IMR-90 (cell line): ENCODE data around the gene SLC35E3. TPM values are rescaled to one million over a fixed set of nuclear protein-coding genes. Genes with fewer than 3 reads are reported as not detected.

Experiments used
- ATAC-seq: fragments of 200-7000 bp; cut with Tn5 transposase; 2 replicates; pipeline ENCODE4 v1.9.1; 2020; ENCODE audit warnings: low read depth, mild to moderate bottlenecking, moderate library complexity
- BruUV-seq: library from RNA; stranded (reverse); fragments of 400-500 nt; replicated peaks from 2 replicates; lab custom pipeline; 2021; lab: Mats Ljungman, UMichigan
- CTCF ChIA-PET: fragments of 300-600 bp; formaldehyde crosslinking; extraction: SDS; loops from one replicate; lab custom pipeline; 2021; ENCODE audit warnings: antibody characterized with exemption; lab: Yijun Ruan, JAX
- POLR2A ChIA-PET: fragments of 300-600 bp; sonication (Branson Sonifier 250); formaldehyde crosslinking; loops from one replicate; lab custom pipeline; 2022; ENCODE audit warnings: antibody characterized with exemption; ENCODE audit not compliant: unreplicated experiment; lab: Charles Lee
- DNase-seq: peaks from one replicate; pipeline ENCODE4 v3.0.0; 2013
- H2AFZ ChIP-seq: replicated peaks from 2 replicates; pipeline ENCODE3; 2013; ENCODE audit warnings: low read length, mild to moderate bottlenecking; ENCODE audit not compliant: poor library complexity
- H2AK5ac ChIP-seq: 2 replicates; pipeline ENCODE4 v1.6.1; 2013; ENCODE audit warnings: low read depth, low read length, inconsistent platforms
- H2AK9ac ChIP-seq: replicated peaks from 2 replicates; pipeline ENCODE3; 2013; ENCODE audit warnings: mild to moderate bottlenecking, low read depth, low read length, moderate library complexity; ENCODE audit not compliant: poor library complexity
- H2BK120ac ChIP-seq: 2 replicates; pipeline ENCODE4 v1.6.1; 2013; ENCODE audit warnings: low read depth, low read length, inconsistent platforms
- H2BK15ac ChIP-seq: 3 replicates; pipeline ENCODE4 v1.6.1; 2013; ENCODE audit warnings: low read depth, low read length, inconsistent platforms
- H2BK20ac ChIP-seq: 2 replicates; pipeline ENCODE4 v1.6.1; 2013; ENCODE audit warnings: low read depth, mild to moderate bottlenecking, inconsistent platforms, low read length, moderate library complexity
- H2BK5ac ChIP-seq: 2 replicates; pipeline ENCODE4 v1.6.1; 2013; ENCODE audit warnings: mild to moderate bottlenecking, low read depth, low read length, inconsistent platforms; ENCODE audit not compliant: poor library complexity, severe bottlenecking
- H3K14ac ChIP-seq: replicated peaks from 2 replicates; pipeline ENCODE4 v1.6.1; 2013; ENCODE audit warnings: low read depth, low read length, inconsistent platforms
- H3K18ac ChIP-seq: 2 replicates; pipeline ENCODE4 v1.6.1; 2013; ENCODE audit warnings: low read depth, low read length, control low read depth
- H3K23ac ChIP-seq: 2 replicates; pipeline ENCODE4 v1.6.1; 2013; ENCODE audit warnings: low read depth, low read length, inconsistent platforms
- H3K27ac ChIP-seq: 2 replicates; pipeline ENCODE4 v1.5.1; 2013; ENCODE audit warnings: mild to moderate bottlenecking, control low read depth, low read length; ENCODE audit not compliant: insufficient read depth
- H3K27me3 ChIP-seq: 2 replicates; pipeline ENCODE4 v1.6.1; 2013; ENCODE audit warnings: low read length; ENCODE audit not compliant: control insufficient read depth, insufficient read depth
- H3K36me3 ChIP-seq: 2 replicates; pipeline ENCODE4 v1.6.1; 2013; ENCODE audit warnings: low read length, mixed read lengths; ENCODE audit not compliant: control insufficient read depth, insufficient read depth
- H3K4ac ChIP-seq: 2 replicates; pipeline ENCODE4 v1.6.1; 2013; ENCODE audit warnings: low read depth, low read length, inconsistent platforms
- H3K4me1 ChIP-seq: 2 replicates; pipeline ENCODE4 v1.6.1; 2013; ENCODE audit warnings: low read length, mixed read lengths; ENCODE audit not compliant: control insufficient read depth, insufficient read depth
- H3K4me2 ChIP-seq: 2 replicates; pipeline ENCODE4 v1.6.1; 2013; ENCODE audit warnings: low read depth, mild to moderate bottlenecking, control low read depth, low read length, moderate library complexity
- H3K4me3 ChIP-seq: 2 replicates; pipeline ENCODE4 v1.5.1; 2013; ENCODE audit warnings: low read depth, mild to moderate bottlenecking, control low read depth, low read length, moderate library complexity; ENCODE audit not compliant: insufficient read depth
- H3K56ac ChIP-seq: 2 replicates; pipeline ENCODE4 v1.6.1; 2013; ENCODE audit warnings: low read length, inconsistent platforms; ENCODE audit not compliant: insufficient read depth; ENCODE audit errors: extremely low read depth
- H3K79me1 ChIP-seq, 2 experiments: 2 replicates each; pipeline ENCODE4 v1.6.1; 2013; ENCODE audit warnings: low read length in 2 of 2, inconsistent platforms in 1 of 2, low read depth in 1 of 2
- H3K9ac ChIP-seq: 2 replicates; pipeline ENCODE4 v1.6.1; 2013; ENCODE audit warnings: low read depth, low read length, control low read depth
- H3K9me1 ChIP-seq: 2 replicates; pipeline ENCODE4 v1.6.1; 2013; ENCODE audit warnings: low read length, inconsistent platforms; ENCODE audit not compliant: insufficient read depth
- H3K9me3 ChIP-seq: 2 replicates; pipeline ENCODE4 v1.6.1; 2013; ENCODE audit warnings: low read length; ENCODE audit not compliant: control insufficient read depth, insufficient read depth
- H4K20me1 ChIP-seq: 2 replicates; pipeline ENCODE4 v1.6.1; 2013; ENCODE audit warnings: low read length, inconsistent platforms; ENCODE audit not compliant: insufficient read depth
- H4K5ac ChIP-seq: 2 replicates; pipeline ENCODE4 v1.6.1; 2013; ENCODE audit warnings: mild to moderate bottlenecking, low read depth, low read length, control low read depth
- H4K8ac ChIP-seq, 2 experiments: 2 replicates each; pipeline ENCODE4 v1.6.1; 2013; ENCODE audit warnings: low read depth in 2 of 2, low read length in 2 of 2, control low read depth in 1 of 2, inconsistent platforms in 1 of 2
- H4K91ac ChIP-seq: 2 replicates; pipeline ENCODE4 v1.6.1; 2013; ENCODE audit warnings: low read depth, low read length, inconsistent platforms; ENCODE audit not compliant: insufficient read depth
- MAFK ChIP-seq: IDR thresholded peaks from 2 replicates; pipeline ENCODE4 v1.6.1; 2012; ENCODE audit warnings: low read depth, low read length, improper control_type of control experiment
- RCOR1 ChIP-seq: IDR thresholded peaks from 2 replicates; pipeline ENCODE4 v1.6.1; 2012; ENCODE audit warnings: mild to moderate bottlenecking, low read length, improper control_type of control experiment; ENCODE audit not compliant: insufficient replicate concordance
- WGBS, 2 experiments: methylation state at CpG; one replicate each; pipeline versions ENCODE4 v1.1.5 to v1.1.7; 2013; ENCODE audit warnings: missing lambda C conversion rate in 2 of 2; ENCODE audit not compliant: insufficient read length in 1 of 2; ENCODE audit errors: extremely low coverage in 2 of 2; 5-methylcytosine and 5-hydroxymethylcytosine counted together
- dilution Hi-C: fragments of 300-500 bp; cut with HindIII; formaldehyde crosslinking; loops from one replicate; pipeline ENCODE4 v1.14.3; 2018; ENCODE audit warnings: low sequenced_read_pairs; ENCODE audit not compliant: unreplicated experiment
- in situ Hi-C: fragments of 300-500 bp; cut with MboI; formaldehyde crosslinking; loops from 3 replicates; pipeline ENCODE4 v1.14.3; 2019; ENCODE audit warnings: low sequenced_read_pairs, inconsistent platforms, mixed read lengths
- intact Hi-C: fragments of 100-400 bp; cut with micrococcal nuclease; formaldehyde crosslinking; loops from 2 replicates; pipeline ENCODE4 v1.10.0; 2022
- polyA plus RNA-seq, 3 experiments: library from polyadenylated mRNA; depleted of rRNA; stranded (reverse); fragments of >200 nt; gene quantifications; 2 replicates each; pipeline ENCODE4 v1.2.3, GENCODE V29; 2012; ENCODE audit warnings: low replicate concordance in 1 of 3
- total RNA-seq: library from RNA; depleted of rRNA; stranded (reverse); fragments of >200 nt; gene quantifications from 2 replicates; pipeline ENCODE4 v1.2.3, GENCODE V29; 2012

The SLC35E3 gene
- total and polyA plus RNA-seq, 2 of the 4 experiments (the other 2 are of a cell fraction): 3.6 to 5.1 TPM

- H3K56ac ChIP-seq: no peak overlapping the region
- dilution Hi-C loops (no loop called here), in situ Hi-C loops (no loop called here), intact Hi-C loops (no loop called here)
- no peak for DNase-seq
- ChIA-PET CTCF (interaction anchor here (0.7 kb wide), 1 partner anchor 24 kb away, joined by 3 read pairs; no protein-coding TSS in a partner anchor), POLR2A (no interaction called here)
- no peak overlapping the region for H2AFZ ChIP-seq
- no peak overlapping the region for H2AK9ac ChIP-seq
- no peak overlapping the region for H4K8ac ChIP-seq
- H3K36me3 ChIP-seq: no peaks in the 10 kb centered on the region
- H3K23ac ChIP-seq: no peak overlapping the region
- no peaks in the 10 kb centered on the region for H3K9me1 ChIP-seq
- H4K5ac ChIP-seq: no peak overlapping the region
- no peak overlapping the region for H2BK5ac ChIP-seq
- no peak overlapping the region for H2BK120ac ChIP-seq
- H3K9ac ChIP-seq: no peak overlapping the region
- H3K27me3 ChIP-seq: no peaks in the 10 kb centered on the region
- no peak overlapping the region for H4K91ac ChIP-seq
- H3K4me2 ChIP-seq: no peak overlapping the region
- H3K18ac ChIP-seq: no peak overlapping the region
- H4K20me1 ChIP-seq: no peaks in the 10 kb centered on the region
- no peak overlapping the region for H3K4me3 ChIP-seq
- H3K4ac ChIP-seq: no peak overlapping the region
- no peak overlapping the region for H3K27ac ChIP-seq
- no peak overlapping the region for H2AK5ac ChIP-seq
- ATAC-seq: peak; percentile 44
- TF ChIP-seq MAFK: peak; percentile 59
- no peak for TF ChIP-seq RCOR1
- no peaks in the 10 kb centered on the region for H3K9me3 ChIP-seq
- no peaks in the 10 kb centered on the region for H3K4me1 ChIP-seq
- H2BK15ac ChIP-seq: no peak overlapping the region
- BruUV-seq: no TSS peak
- H3K14ac ChIP-seq: no peak overlapping the region
- H3K79me1 ChIP-seq: no peaks in the 10 kb centered on the region
- 100% methylated on average over 4 of the region's 5 CpGs; no CpG with 5 or more reads in 1 of the 2 experiments for WGBS, 2 experiments
- H2BK20ac ChIP-seq: no peak overlapping the region
These were observed 27.6 kb downstream of the SLC35E3 start for GRCh38 chr12:68773582-68773981.
